Glutamatergic neuron (in vitro differentiated cells): ENCODE measurements around the gene CLEC4F. TPM values are rescaled to one million over a fixed set of nuclear protein-coding genes. Genes with fewer than 3 reads are reported as not detected.

Experiments used
- DNase-seq: peaks from one replicate; pipeline ENCODE4 v3.0.0; 2022
- H3K27ac Mint-ChIP-seq: one replicate; pipeline ENCODE4 v1.8.0; 2020; ENCODE audit warnings: mild to moderate bottlenecking, mixed read lengths, inconsistent platforms; ENCODE audit not compliant: unreplicated experiment
- H3K27me3 Mint-ChIP-seq: one replicate; pipeline ENCODE4 v1.8.0; 2020; ENCODE audit warnings: mild to moderate bottlenecking, moderate library complexity, mixed read lengths, inconsistent platforms; ENCODE audit not compliant: unreplicated experiment
- H3K36me3 Mint-ChIP-seq: one replicate; pipeline ENCODE4 v1.8.0; 2020; ENCODE audit warnings: mild to moderate bottlenecking, mixed read lengths, inconsistent platforms; ENCODE audit not compliant: unreplicated experiment
- H3K4me1 Mint-ChIP-seq: one replicate; pipeline ENCODE4 v1.8.0; 2020; ENCODE audit warnings: mild to moderate bottlenecking, low read depth, mixed read lengths, inconsistent platforms; ENCODE audit not compliant: unreplicated experiment
- H3K4me3 Mint-ChIP-seq: one replicate; pipeline ENCODE4 v1.8.0; 2020; ENCODE audit warnings: mild to moderate bottlenecking, mixed read lengths, inconsistent platforms; ENCODE audit not compliant: unreplicated experiment
- H3K9me3 Mint-ChIP-seq: one replicate; pipeline ENCODE4 v1.8.0; 2020; ENCODE audit warnings: mild to moderate bottlenecking, moderate library complexity, mixed read lengths, inconsistent platforms; ENCODE audit not compliant: unreplicated experiment
- total RNA-seq: library from RNA; stranded (reverse); fragmentation: NEBNext Ultra II Directional; extraction: Animal tissue kit (Norgen Biotek cat#: 25700); gene quantifications from one replicate; pipeline ENCODE4 v1.2.1, GENCODE V29; 2021; ENCODE audit not compliant: unreplicated experiment
- TF ChIP-seq, protein P1 (sequence below): fragments of 200-600 bp; sonication (generic); IDR thresholded peaks from one replicate; pipeline ENCODE4 v1.5.0; 2021; ENCODE audit not compliant: partially characterized antibody, unreplicated experiment

The CLEC4F gene
- total RNA-seq, 1 donor from 2014 or later: 0.66 TPM

DNA sequence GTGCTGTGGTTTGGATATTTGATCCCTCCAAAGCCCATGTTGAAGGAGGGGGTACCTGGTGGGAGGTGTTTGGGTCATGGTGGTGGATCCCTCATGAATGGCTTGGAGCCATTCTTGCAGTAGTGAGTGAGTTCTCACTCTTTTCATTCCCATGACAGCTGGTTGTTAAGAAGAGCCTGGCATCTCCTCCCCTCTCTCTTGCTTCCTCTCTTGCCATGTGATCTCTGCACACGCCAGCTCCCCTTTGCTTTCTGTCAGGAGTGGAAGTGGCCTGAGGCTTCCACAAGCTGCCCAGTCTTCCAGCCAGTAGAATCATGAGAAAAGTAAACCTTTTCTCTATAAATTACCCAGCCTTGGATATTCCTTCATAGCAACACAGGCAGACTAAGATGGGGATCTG lies 61.0 kb downstream of the CLEC4F start:
- Mint-ChIP-seq H3K27me3 (peaks cover 3% of the 10 kb centered on the region), H3K27ac (peak overlapping the region; percentile 62), H3K9me3 (peaks cover 3% of the 10 kb centered on the region), H3K4me3 (no peak overlapping the region), H3K4me1 (peaks cover 56% of the 10 kb centered on the region), H3K36me3 (peaks cover 5% of the 10 kb centered on the region)
- TF ChIP-seq, protein P1, sequence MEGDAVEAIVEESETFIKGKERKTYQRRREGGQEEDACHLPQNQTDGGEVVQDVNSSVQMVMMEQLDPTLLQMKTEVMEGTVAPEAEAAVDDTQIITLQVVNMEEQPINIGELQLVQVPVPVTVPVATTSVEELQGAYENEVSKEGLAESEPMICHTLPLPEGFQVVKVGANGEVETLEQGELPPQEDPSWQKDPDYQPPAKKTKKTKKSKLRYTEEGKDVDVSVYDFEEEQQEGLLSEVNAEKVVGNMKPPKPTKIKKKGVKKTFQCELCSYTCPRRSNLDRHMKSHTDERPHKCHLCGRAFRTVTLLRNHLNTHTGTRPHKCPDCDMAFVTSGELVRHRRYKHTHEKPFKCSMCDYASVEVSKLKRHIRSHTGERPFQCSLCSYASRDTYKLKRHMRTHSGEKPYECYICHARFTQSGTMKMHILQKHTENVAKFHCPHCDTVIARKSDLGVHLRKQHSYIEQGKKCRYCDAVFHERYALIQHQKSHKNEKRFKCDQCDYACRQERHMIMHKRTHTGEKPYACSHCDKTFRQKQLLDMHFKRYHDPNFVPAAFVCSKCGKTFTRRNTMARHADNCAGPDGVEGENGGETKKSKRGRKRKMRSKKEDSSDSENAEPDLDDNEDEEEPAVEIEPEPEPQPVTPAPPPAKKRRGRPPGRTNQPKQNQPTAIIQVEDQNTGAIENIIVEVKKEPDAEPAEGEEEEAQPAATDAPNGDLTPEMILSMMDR: no peak
- DNase-seq: no peak

Other genes starting within 250 kb of the CLEC4F start
- 373 TPM for gene ADD2, start 52.4 kb downstream of the CLEC4F start, total RNA-seq
- not detected for gene FIGLA, start 30.0 kb downstream of the CLEC4F start, total RNA-seq
- gene CD207, start 15.2 kb upstream of the CLEC4F start, total RNA-seq: 0.51 TPM
- gene VAX2, start 80.0 kb upstream of the CLEC4F start, total RNA-seq: 3.6 TPM
- gene ATP6V1B1, start 115.3 kb upstream of the CLEC4F start, total RNA-seq: not detected
- gene ANKRD53, start 158.0 kb upstream of the CLEC4F start, total RNA-seq: 11.7 TPM
- 43.0 TPM for gene TEX261, start 174.3 kb upstream of the CLEC4F start, total RNA-seq
- gene NAGK, start 248.0 kb upstream of the CLEC4F start, total RNA-seq: 188 TPM